UCSD-AML1 (cell line): ENCODE measurements around the gene OR52J3.
"Not testable (repeated sequence)": the region's sequence is repeated elsewhere in the genome, so short reads cannot be mapped to it uniquely, and the experiment has no call there.

Experiments used
- DNase-seq: peaks from one replicate; lab custom pipeline; 2025; ENCODE audit not compliant: unreplicated experiment; lab: John Stamatoyannopoulos, UW

Gene OR52J3

GRCh38 chr11:5046226-5046625 is at the start of gene OR52J3:
OR52J3 (plus strand) TSS chr11:5046526; CDS start chr11:5046526, 0 bp downstream.
- DNase-seq = no peak

DNA sequence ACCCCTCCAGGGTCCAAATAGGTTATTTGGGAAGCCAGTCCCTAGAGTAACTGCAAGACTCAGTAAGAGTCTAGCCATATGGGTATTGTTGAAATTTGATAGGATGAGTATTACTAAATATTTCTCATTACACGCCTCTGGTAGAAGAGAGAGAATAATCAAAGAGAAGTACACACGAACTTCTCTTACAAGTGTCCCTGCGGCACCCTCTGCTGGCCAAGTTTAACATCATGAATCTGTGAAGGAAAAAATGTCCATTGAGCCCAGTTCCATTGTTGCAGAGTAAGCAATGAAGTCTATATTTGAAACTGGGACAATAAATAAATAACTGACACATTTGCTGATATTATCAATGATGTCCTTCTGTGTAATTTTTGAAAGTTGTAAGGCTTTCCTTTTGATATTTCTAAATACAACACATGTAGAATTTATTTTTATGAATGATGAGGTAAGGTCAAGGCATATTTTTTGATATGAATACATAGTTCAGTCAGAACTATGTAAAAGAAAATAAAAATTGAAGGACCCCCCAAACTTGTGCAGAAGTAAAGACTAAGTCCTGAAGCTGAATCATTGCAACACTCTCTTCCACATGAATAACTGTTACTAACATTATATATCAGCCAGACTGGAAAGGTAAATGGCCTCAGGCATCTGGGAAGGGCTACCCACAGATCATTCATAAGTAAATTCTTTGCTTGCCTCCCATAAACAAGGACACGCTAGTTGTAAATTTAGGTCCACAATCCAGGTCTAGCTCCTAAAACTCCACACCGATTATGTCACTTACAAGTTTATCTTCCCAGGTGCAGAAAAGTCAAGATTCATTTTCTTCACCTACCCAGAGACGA is 41.7 kb upstream of the OR52J3 start:
- peak; percentile 18 for DNase-seq

DNA sequence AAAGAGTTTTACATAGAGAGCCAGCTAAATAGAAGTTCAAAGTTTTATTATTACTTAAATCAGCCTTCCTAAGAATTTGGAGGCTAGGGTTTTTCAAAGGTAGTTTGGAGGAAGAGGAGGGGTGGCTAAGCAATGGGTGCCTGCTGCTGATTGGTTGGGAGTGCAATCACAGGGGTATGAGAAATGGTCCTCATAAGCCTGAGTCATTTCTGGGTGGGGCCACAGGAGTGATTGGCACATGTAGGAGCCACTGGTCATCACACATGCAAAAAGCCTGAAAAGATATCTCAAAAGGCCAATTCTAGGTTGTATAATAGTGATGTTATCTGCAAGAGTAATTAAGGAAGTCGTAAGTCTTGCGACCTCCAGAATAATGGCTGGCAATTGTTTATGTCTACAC is 38.8 kb upstream of the OR52J3 start:
- no peak for DNase-seq

DNA sequence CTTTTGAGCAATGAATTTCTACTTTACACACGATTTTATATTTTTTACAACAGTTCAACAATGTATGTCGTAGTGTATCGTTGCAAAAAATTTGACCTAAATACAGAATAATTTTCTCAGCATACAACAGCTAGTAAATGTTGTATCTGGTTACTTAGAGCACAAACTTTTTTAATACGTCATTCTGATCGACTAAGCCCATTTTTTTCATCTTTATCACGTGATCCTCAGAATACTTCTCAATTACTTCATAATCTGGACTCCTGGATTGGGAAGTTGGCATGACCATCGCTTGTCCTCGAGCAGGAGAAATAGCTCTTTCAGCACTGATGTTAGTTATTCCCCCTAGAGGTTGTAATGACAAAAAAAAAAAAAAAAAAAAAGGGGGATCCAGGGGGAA is 35.1 kb upstream of the OR52J3 start:
- no peak for DNase-seq

GRCh38 chr11:5013012-5013411 is 33.3 kb upstream of the OR52J3 start:
- DNase-seq = no peak

DNA sequence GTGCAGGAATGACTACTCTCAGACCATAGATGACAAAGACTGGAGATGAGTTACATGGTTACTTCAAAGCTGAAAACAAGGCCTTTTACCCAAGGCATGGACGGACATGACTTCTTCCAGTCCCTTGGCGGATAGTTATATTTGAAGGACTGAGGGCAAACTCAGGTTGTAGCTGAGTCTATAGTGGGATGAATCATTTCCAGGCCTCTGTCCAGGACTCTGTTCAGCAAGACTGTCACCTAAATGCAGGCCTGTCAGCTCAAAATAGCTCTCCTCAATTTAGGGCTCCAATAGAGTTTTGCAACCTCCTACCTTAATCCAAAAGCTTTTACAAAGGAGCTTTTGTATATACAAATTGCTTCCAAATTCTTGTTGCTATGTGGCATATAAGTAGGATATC is 24.3 kb upstream of the OR52J3 start:
- DNase-seq = no peak

GRCh38 chr11:5036669-5037068 is 9.7 kb upstream of the OR52J3 start:
- DNase-seq = no peak

GRCh38 chr11:5037926-5038325 is 8.4 kb upstream of the OR52J3 start:
- DNase-seq = no peak

DNA sequence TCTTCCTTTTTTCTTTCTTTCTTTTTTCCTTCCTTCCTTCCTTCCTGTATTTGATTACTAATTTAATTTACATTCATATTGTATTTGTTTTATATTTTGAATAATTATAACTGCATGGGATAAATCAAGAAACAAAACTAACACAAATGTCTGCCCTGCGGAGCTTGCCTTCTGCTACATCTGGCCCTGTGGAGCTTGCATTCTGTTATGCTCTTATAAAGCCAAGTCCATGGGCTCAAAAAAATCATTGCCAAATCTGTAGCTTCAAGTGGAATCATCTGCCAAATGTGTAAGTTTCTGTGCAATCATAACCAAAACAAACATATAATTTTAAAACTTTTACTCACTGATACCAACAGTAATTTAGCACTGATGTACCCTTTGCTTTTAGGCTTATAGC is 8.0 kb upstream of the OR52J3 start:
- DNase-seq = no peak

DNA sequence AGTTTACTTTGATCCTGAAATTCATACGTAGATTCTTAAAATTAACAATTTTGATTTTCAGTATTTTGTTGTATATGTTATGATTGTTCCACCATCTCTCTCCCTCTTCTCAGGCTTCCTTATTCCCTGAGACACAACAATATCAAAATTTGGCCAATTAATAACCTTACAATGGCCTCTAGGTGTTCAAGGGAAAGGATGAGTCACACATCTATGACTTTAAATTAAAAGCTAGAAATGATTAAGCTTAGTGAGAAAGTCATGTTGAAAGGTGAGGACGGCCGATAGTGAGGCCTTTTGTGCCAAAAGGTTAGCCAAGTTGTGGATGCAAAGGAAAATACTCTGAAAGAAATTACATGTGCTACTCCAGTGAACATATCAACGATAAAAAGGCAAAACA is 5.5 kb upstream of the OR52J3 start:
- DNase-seq = no peak

DNA sequence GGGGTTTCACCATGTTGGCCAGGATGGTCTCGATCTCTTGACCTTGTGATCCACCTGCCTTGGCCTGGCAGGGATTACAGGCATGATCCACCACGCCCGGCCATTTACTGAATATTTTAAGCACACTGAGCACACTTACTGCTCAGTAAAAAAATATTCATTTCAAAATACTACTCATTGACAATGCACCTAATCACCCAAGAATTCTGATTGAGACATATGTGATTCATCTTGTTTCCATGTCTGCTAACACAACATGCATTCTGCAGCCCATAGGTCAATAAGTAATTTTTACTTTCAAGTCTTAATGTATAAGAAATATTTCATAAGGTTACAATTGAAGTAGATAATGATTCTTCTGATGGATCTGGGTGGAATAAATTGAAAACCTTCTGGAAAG is 4.2 kb upstream of the OR52J3 start:
- DNase-seq = no peak

DNA sequence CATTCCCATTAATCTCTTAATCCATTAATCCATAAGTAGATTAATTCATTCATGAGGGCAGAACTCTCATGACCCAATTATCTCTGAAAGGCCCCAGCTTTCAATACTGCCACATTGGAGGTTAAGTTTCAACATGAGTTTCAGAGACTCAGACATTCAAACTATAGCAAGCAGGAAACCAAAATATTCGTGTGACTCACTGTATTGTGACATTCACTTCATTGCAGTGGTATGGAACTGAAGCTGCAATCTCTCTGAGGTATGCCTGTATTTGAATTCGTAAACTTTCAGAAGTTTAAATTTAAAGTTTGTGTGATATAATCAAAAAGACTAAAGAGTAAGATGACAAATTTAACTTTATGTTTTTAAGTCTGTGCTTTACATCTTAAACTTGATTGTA is 2.9 kb upstream of the OR52J3 start:
- no peak for DNase-seq

- DNase-seq = no peak
Observed at GRCh38 chr11:5046754-5047330, 516 bp downstream of the OR52J3 start.

DNA sequence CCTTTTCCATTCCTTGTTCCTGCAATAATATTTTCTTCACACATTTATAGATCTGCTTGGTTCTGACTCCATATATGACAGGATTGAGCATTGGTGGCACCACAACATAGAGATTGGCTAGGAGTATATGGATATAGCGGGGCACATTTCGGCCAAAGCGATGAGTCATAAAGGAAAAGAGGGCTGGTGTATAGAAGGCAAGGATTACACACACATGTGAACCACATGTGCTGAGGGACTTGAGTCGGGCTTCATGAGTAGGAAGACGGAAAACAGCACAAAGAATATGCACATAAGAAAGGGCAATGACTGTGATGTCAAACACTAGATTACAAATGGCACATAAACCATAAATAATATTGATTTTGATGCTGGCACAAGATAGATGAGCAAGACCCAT is 12.4 kb downstream of the OR52J3 start:
- not testable (repeated sequence) for DNase-seq

DNA sequence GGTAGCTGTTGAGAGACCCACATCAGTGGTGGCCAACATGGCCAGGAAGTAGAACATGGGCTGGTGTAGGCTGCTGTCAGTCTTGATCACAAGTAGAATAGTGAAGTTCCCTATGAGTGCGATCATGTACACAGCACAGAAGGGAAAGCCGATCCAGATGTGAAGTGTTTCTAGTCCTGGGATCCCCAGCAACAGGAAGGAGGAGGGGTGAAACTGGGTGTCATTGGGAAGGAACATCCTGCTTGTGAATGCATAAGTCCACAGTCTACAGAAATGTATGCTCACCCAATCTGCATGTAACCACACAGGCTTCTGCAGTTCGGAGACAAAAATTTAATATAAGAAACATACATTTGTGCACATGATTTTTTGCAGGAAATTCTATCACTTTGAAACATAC is 13.1 kb downstream of the OR52J3 start, which contains the start of gene OR52E2:
OR52E2 (minus strand) TSS at position 237 of the 400 bp plus-strand sequence; CDS start at position 237, 0 bp downstream.
- DNase-seq = no peak

- DNase-seq = no peak
Observed at GRCh38 chr11:5065027-5065426, 18.7 kb downstream of the OR52J3 start.

- DNase-seq = no peak
Observed at GRCh38 chr11:5069272-5069671, 22.9 kb downstream of the OR52J3 start, which contains the start of gene OR52E1. OR52E1 (plus strand) TSS chr11:5069572.

- DNase-seq = no peak
Observed at GRCh38 chr11:5071799-5072198, 25.5 kb downstream of the OR52J3 start.

- no peak for DNase-seq
Observed at GRCh38 chr11:5081405-5081804, 35.1 kb downstream of the OR52J3 start.

DNA sequence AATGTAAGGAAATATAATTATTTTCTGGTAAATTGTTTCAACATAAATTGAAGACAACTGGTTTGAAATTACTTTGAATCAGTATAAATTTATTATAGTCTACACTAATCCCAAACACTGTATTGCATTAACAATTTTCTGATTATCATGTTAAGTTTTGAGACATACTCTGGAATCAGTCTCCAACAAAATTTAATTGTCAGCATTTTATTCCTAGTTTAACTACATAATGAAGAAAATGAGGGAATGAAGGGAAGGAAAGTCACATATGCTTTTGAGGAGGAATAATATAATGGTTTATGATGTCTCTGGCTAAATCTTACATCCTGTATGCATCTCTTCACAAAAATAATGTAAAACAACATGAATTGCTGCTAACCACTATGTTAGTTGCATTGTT is 37.3 kb downstream of the OR52J3 start:
- DNase-seq = no peak

GRCh38 chr11:5088556-5088955 is 42.2 kb downstream of the OR52J3 start:
- DNase-seq = no peak

DNA sequence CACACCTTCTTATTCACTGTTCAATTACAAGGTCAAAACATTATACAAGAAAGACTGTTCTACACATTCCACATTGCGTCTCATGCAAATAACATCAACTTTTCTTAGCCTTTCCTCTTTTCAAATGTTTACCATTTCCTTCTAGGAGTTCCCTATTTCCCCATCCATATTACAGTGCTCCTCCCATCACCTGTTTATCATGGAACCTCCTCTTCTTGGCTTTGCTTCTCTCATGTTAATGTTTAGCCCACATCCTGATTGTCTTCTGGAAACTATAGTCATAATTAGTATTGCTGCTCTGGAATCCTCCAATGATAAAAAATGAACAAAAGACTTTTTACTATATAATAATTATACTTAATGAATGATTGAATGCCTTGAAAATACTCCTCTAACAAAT is 44.3 kb downstream of the OR52J3 start:
- no peak for DNase-seq
